KOPT-K1 (cell line): ENCODE data around the gene MBIP.

Experiments
- H3K27ac ChIP-seq: fragments of 200-600 bp; sonication (generic); 2 replicates; pipeline ENCODE4 v1.5.1; 2016; ENCODE audit warnings: antibody characterized with exemption, mild to moderate bottlenecking, low read depth, low read length; ENCODE audit not compliant: poor library complexity, severe bottlenecking
- H3K36me3 ChIP-seq: fragments of 200-600 bp; sonication (generic); 2 replicates; pipeline ENCODE4 v1.5.1; 2017; ENCODE audit warnings: antibody characterized with exemption, mild to moderate bottlenecking, low read length, moderate library complexity; ENCODE audit not compliant: insufficient read depth
- H3K9me3 ChIP-seq: fragments of 200-600 bp; sonication (generic); 2 replicates; pipeline ENCODE4 v1.5.1; 2017; ENCODE audit warnings: antibody characterized with exemption, low read length, mild to moderate bottlenecking; ENCODE audit not compliant: insufficient read depth, poor library complexity, severe bottlenecking

Gene MBIP

GRCh38 chr14:36264107-36264506, 56.3 kb downstream of the MBIP start:
- Histone ChIP-seq H3K9me3 (no peaks in the 10 kb centered on the region), H3K36me3 (no peaks in the 10 kb centered on the region), H3K27ac (no peak overlapping the region)

DNA sequence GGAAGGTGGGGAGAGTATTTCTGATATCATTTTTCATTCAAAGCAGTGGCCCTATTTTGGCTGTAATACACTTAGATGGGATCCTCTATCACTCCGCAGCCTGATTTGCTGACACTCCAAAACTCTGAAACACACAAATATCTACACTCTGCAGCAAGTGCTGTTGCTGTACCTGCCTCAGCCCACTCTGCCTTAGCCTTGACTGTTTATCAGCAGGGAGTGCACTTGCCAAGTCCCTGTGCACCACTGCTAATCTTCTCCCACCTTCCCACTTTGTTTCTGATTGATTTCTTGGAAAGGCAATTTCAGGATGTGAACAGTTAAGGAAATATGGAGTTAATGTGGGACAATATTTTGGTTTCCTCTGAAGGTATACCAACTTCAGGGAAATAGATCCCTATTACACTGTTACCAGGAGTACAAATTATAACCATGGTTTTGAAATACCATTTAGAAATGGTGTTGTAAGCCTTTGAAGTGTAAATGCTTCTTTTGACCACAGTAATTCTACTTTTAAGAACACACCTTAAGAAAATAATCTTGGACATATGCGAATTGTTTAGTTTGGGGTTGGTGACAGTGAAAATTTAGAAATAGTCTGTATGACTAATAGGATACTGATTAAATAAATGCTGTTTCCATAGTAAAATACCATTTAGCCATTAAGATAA, 59.3 kb downstream of the MBIP start:
- Histone ChIP-seq H3K36me3 (no peaks in the 10 kb centered on the region), H3K27ac (no peak overlapping the region), H3K9me3 (no peaks in the 10 kb centered on the region)

- no peaks in the 10 kb centered on the region for H3K9me3 ChIP-seq
- no peak overlapping the region for H3K27ac ChIP-seq
- no peaks in the 10 kb centered on the region for H3K36me3 ChIP-seq
These were observed 62.2 kb downstream of the MBIP start for GRCh38 chr14:36258241-36258640.

- Histone ChIP-seq H3K27ac (no peak overlapping the region), H3K36me3 (no peaks in the 10 kb centered on the region), H3K9me3 (no peaks in the 10 kb centered on the region)
These were observed 64.2 kb downstream of the MBIP start for GRCh38 chr14:36256126-36256801.

DNA sequence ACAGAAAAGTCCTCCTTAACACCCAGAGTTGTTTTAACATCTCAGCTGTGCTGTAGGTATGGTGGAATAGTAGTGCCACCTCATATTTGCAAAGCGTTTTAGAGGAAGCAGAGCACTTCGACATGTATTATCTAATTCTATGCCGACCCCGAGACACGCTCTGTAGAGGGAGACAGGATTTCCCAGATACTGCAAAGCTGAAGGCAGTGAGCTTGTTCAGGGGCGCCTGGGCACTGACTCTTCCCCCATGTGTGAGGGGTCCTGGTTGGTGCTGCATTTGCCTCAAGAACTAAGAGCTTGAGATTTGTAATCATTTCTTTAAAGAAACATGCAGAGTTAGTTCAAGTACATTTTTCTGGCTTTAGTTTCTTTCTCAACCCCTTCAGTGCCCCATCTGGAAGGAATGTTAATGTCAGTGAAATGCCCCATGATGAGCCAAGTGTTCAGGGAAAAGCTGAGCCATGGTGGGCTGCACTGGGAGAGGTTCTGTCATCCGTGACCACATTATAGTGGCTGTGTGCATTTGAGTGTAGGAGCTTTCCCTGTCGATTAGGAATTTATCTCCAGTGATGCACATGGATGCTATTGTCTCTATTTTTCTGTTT, 66.3 kb downstream of the MBIP start:
- no peaks in the 10 kb centered on the region for H3K9me3 ChIP-seq
- no peak overlapping the region for H3K27ac ChIP-seq
- H3K36me3 ChIP-seq = no peaks in the 10 kb centered on the region
